ENCODE results near the gene MEG3.

GRCh38 chr14:100850841-100851585, 25.1 kb downstream of the MEG3 start:
- TF ChIP-seq POLR2A (IDR thresholded peaks at IDR 0.05) (no peak), CTCF (IDR thresholded peaks at IDR 0.05) (peak; percentile 69 to 92 (median 84))

Measured in adrenal gland (tissue), 5 donors.